ENCODE measurements around the gene OR10V1. TPM values are rescaled to one million over a fixed set of nuclear protein-coding genes. Genes with fewer than 3 reads are reported as not detected.

The OR10V1 gene
- total and polyA plus RNA-seq, 9 of the 15 experiments (the other 6 are each of a cell fraction or from before 2014, with no cell fraction given) = not detected

- ATAC-seq = no peak
- Histone ChIP-seq H3K27ac (ENCODE audit: extremely low read depth, low read depth, low read length) (no peak overlapping the region), H3K9me3 (replicated peaks; ENCODE audit: control insufficient read depth, insufficient read depth, low read depth, low read length) (no peaks in the 10 kb centered on the region), H4K20me1 (replicated peaks; ENCODE audit: control insufficient read depth, insufficient read depth, low read length) (no peaks in the 10 kb centered on the region), H3K4me2 (ENCODE audit: insufficient read depth, low read length) (no peak overlapping the region), H3K79me2 (ENCODE audit: control insufficient read depth, insufficient read depth, low read length) (no peaks in the 10 kb centered on the region), H2AFZ (ENCODE audit: low read depth, low read length) (no peak overlapping the region), H3K9me1 (ENCODE audit: control insufficient read depth, insufficient read depth, low read length) (no peaks in the 10 kb centered on the region), H3K9ac (ENCODE audit: insufficient read depth in 1 of 2, low read depth in 2 of 2, low read length in 2 of 2) (no peak overlapping the region), H3K4me1 (replicated peaks in 1 of 2; ENCODE audit: control insufficient read depth in 2 of 2, insufficient read depth in 2 of 2, low read length in 2 of 2) (peaks cover 11 to 15% of the 10 kb centered on the region in 2 experiments; a peak in 4 of 5 replicates), H3K36me3 (ENCODE audit: control insufficient read depth, insufficient read depth, low read length) (no peaks in the 10 kb centered on the region), H3K4me3 (no peak overlapping the region), H3K27me3 (ENCODE audit: control insufficient read depth in 2 of 2, insufficient read depth in 2 of 2, low read length in 2 of 2) (no peaks in the 10 kb centered on the region)
- no TSS peak for BruUV-seq (replicated peaks)
- ChIA-PET POLR2A (no interaction called here), CTCF (ENCODE audit: low intra/inter-chr PET ratio) (no interaction called here)
- intact Hi-C loops (cut with micrococcal nuclease) = no loop called here
- TF ChIP-seq FOXP4 (CRISPR knock-in tag; IDR thresholded peaks at IDR 0.05; ENCODE audit: borderline replicate concordance) (no peak), HNRNPL (IDR thresholded peaks at IDR 0.05; ENCODE audit: low read depth, low read length) (no peak), TEAD4 (IDR thresholded peaks at IDR 0.05; ENCODE audit: low read length) (no peak), TEAD4 (CRISPR knock-in tag; IDR thresholded peaks at IDR 0.05; ENCODE audit: borderline replicate concordance) (no peak), THRB (CRISPR knock-in tag; conservative IDR thresholded peaks at IDR 0.05) (no peak), ZNF766 (CRISPR knock-in tag; conservative IDR thresholded peaks at IDR 0.05) (no peak), ZNF324 (CRISPR knock-in tag; IDR thresholded peaks at IDR 0.05) (no peak), CEBPG (CRISPR knock-in tag; IDR thresholded peaks at IDR 0.05) (no peak), CEBPG (tag; conservative IDR thresholded peaks at IDR 0.05 in 1 of 2, IDR thresholded peaks at IDR 0.05 in 1 of 2) (no peak), HMGXB4 (CRISPR knock-in tag; IDR thresholded peaks at IDR 0.05) (no peak), SMAD2 (IDR thresholded peaks at IDR 0.05; ENCODE audit: low read depth, low read length) (no peak), PHF21A (IDR thresholded peaks at IDR 0.05; ENCODE audit: borderline replicate concordance, low read depth) (no peak), XRCC4 (IDR thresholded peaks at IDR 0.05; ENCODE audit: extremely low read depth, insufficient read depth, insufficient read length) (no peak), EGR1 (conservative IDR thresholded peaks at IDR 0.05) (no peak), KLF1 (tag; IDR thresholded peaks at IDR 0.05) (no peak), TCFL5 (CRISPR knock-in tag; conservative IDR thresholded peaks at IDR 0.05) (no peak)
- FAIRE-seq = no peak
- DNase-seq (ENCODE audit: extremely low read depth in 1 of 4, low spot score in 3 of 4) = no peak
- in situ Hi-C loops (cut with MboI) = loop anchor here (25.0 kb wide), 1 partner anchor 492 kb away; no protein-coding TSS in a partner anchor
Observed at GRCh38 chr11:59679347-59679746, 34.3 kb downstream of the OR10V1 start.
